Mesenchymal stem cell (in vitro differentiated cells and primary cell): ENCODE measurements around the gene XPNPEP1.

Source experiments
- DNase-seq: peaks from one replicate; pipeline ENCODE4 v3.0.0-alpha.2; 2013
- H2AFZ ChIP-seq: one replicate; pipeline ENCODE4 v1.6.1; 2013; ENCODE audit warnings: low read depth, mild to moderate bottlenecking, control low read depth, inconsistent platforms, low read length, moderate library complexity
- H2AK5ac ChIP-seq: 2 replicates; pipeline ENCODE4 v1.6.1; 2013; ENCODE audit warnings: low read length, moderate library complexity, mild to moderate bottlenecking, inconsistent platforms; ENCODE audit not compliant: severe bottlenecking
- H2BK120ac ChIP-seq: one replicate; pipeline ENCODE4 v1.6.1; 2013; ENCODE audit warnings: low read depth, mild to moderate bottlenecking, inconsistent platforms, low read length, moderate library complexity
- H2BK12ac ChIP-seq, 2 experiments: one replicate each; pipeline ENCODE4 v1.6.1; 2013; ENCODE audit warnings: inconsistent platforms in 2 of 2, low read length in 2 of 2, mild to moderate bottlenecking in 2 of 2, moderate library complexity in 2 of 2, control low read depth in 1 of 2
- H2BK15ac ChIP-seq: one replicate; pipeline ENCODE4 v1.6.1; 2013; ENCODE audit warnings: mild to moderate bottlenecking, low read depth, inconsistent platforms; ENCODE audit not compliant: poor library complexity, severe bottlenecking
- H2BK5ac ChIP-seq: 2 replicates; pipeline ENCODE4 v1.6.1; 2013; ENCODE audit warnings: low read depth, mild to moderate bottlenecking, low read length, control low read depth, inconsistent platforms; ENCODE audit not compliant: poor library complexity, severe bottlenecking
- H3K14ac ChIP-seq, 2 experiments: one replicate each; pipeline ENCODE4 v1.6.1; 2013; ENCODE audit warnings: inconsistent platforms in 2 of 2, low read length in 2 of 2, control low read depth in 1 of 2, mild to moderate bottlenecking in 1 of 2, moderate library complexity in 1 of 2
- H3K18ac ChIP-seq, 2 experiments: one replicate each; pipeline ENCODE4 v1.6.1; 2013; ENCODE audit warnings: inconsistent platforms in 2 of 2, low read length in 2 of 2, control low read depth in 1 of 2, low read depth in 1 of 2, mild to moderate bottlenecking in 1 of 2
- H3K23ac ChIP-seq, 2 experiments: one replicate each; pipeline ENCODE4 v1.6.1; 2013; ENCODE audit warnings: inconsistent platforms in 2 of 2, low read length in 2 of 2, mild to moderate bottlenecking in 2 of 2, moderate library complexity in 2 of 2, control low read depth in 1 of 2
- H3K27ac ChIP-seq: 2 replicates; pipeline ENCODE4 v1.5.1; 2013; ENCODE audit warnings: mild to moderate bottlenecking, moderate library complexity, low read length, control low read depth, inconsistent platforms; ENCODE audit not compliant: poor library complexity, severe bottlenecking
- H3K27me3 ChIP-seq, 2 experiments: 2 replicates each; pipeline versions ENCODE4 v1.6.1 to v1.7.0; 2013; ENCODE audit warnings: low read length in 2 of 2, mild to moderate bottlenecking in 2 of 2, moderate library complexity in 2 of 2, control low read depth in 1 of 2, inconsistent platforms in 1 of 2; ENCODE audit not compliant: control insufficient read depth in 1 of 2, insufficient read depth in 1 of 2
- H3K36me3 ChIP-seq, 2 experiments: 2 replicates each; pipeline versions ENCODE4 v1.6.1 to v1.7.0; 2013; ENCODE audit warnings: low read length in 2 of 2, control low read depth in 1 of 2, inconsistent platforms in 1 of 2, low read depth in 1 of 2, mild to moderate bottlenecking in 1 of 2; ENCODE audit not compliant: insufficient read depth in 2 of 2, control insufficient read depth in 1 of 2
- H3K4ac ChIP-seq, 2 experiments: one replicate each; pipeline ENCODE4 v1.6.1; 2013; ENCODE audit warnings: inconsistent platforms in 2 of 2, low read length in 2 of 2, mild to moderate bottlenecking in 2 of 2, moderate library complexity in 2 of 2, control low read depth in 1 of 2, low read depth in 1 of 2
- H3K4me1 ChIP-seq: 2 replicates; pipeline ENCODE4 v1.6.1; 2013; ENCODE audit warnings: low read depth, low read length, control low read depth; ENCODE audit not compliant: control insufficient read depth, insufficient read depth
- H3K4me2 ChIP-seq: 2 replicates; pipeline ENCODE4 v1.6.1; 2013; ENCODE audit warnings: low read length, mild to moderate bottlenecking, inconsistent platforms; ENCODE audit not compliant: poor library complexity, severe bottlenecking
- H3K4me3 ChIP-seq, 2 experiments: 2 replicates each; pipeline versions ENCODE4 v1.5.1 to v1.7.0; 2013; ENCODE audit warnings: low read length in 2 of 2, mild to moderate bottlenecking in 2 of 2, control low read depth in 1 of 2, low read depth in 1 of 2; ENCODE audit not compliant: insufficient read depth in 1 of 2
- H3K79me1 ChIP-seq: replicated peaks from 2 replicates; pipeline ENCODE4 v1.6.1; 2013; ENCODE audit warnings: mild to moderate bottlenecking, control low read depth, low read length, inconsistent platforms; ENCODE audit not compliant: poor library complexity, severe bottlenecking
- H3K9ac ChIP-seq: 2 replicates; pipeline ENCODE4 v1.7.0; 2013; ENCODE audit warnings: mild to moderate bottlenecking, low read length, moderate library complexity
- H3K9me3 ChIP-seq: 2 replicates; pipeline ENCODE4 v1.7.0; 2013; ENCODE audit warnings: mild to moderate bottlenecking, low read length; ENCODE audit not compliant: control insufficient read depth
- H4K8ac ChIP-seq: one replicate; pipeline ENCODE4 v1.6.1; 2013; ENCODE audit warnings: inconsistent platforms, mild to moderate bottlenecking, low read length, moderate library complexity
- H4K91ac ChIP-seq: one replicate; pipeline ENCODE4 v1.6.1; 2013; ENCODE audit warnings: mild to moderate bottlenecking, low read length, inconsistent platforms
- WGBS: methylation state at CpG from one replicate; pipeline ENCODE4 v1.1.7; 2013; ENCODE audit warnings: mixed read lengths; 5-methylcytosine and 5-hydroxymethylcytosine counted together

The XPNPEP1 gene

GRCh38 chr10:109966961-109967738, 43.8 kb upstream of the XPNPEP1 start:
- no peak overlapping the region for H4K91ac ChIP-seq
- no peaks in the 10 kb centered on the region for H3K9me3 ChIP-seq
- H2BK120ac ChIP-seq, result no peak overlapping the region
- H3K14ac ChIP-seq, result no peak overlapping the region
- no peak overlapping the region for H4K8ac ChIP-seq
- peak overlapping the region; percentile 22 for H3K27ac ChIP-seq
- H3K9ac ChIP-seq, result peak overlapping the region; percentile 55
- peak; percentile 84 for DNase-seq
- H3K36me3 ChIP-seq, result no peaks in the 10 kb centered on the region
- H3K4me3 ChIP-seq, result peak overlapping the region in 1 of 2 experiments; percentile 46
- no peak overlapping the region for H2AK5ac ChIP-seq
- peak overlapping the region in 1 of 2 experiments; percentile 41 for H3K4ac ChIP-seq
- peak overlapping the region; percentile 5 for H3K4me2 ChIP-seq
- no peak overlapping the region for H2BK15ac ChIP-seq
- H2BK5ac ChIP-seq, result no peak overlapping the region
- H3K18ac ChIP-seq, result peak overlapping the region; percentile 37 to 52
- H3K23ac ChIP-seq, result no peak overlapping the region
- H3K79me1 ChIP-seq, result no peaks in the 10 kb centered on the region
- WGBS, result 0% methylated on average over 7 of the region's 9 CpGs
- H2AFZ ChIP-seq, result no peak overlapping the region
- H2BK12ac ChIP-seq, result peak overlapping the region; percentile 4 to 6
- peaks cover 7% of the 10 kb centered on the region for H3K4me1 ChIP-seq
- no peaks in the 10 kb centered on the region for H3K27me3 ChIP-seq

DNA sequence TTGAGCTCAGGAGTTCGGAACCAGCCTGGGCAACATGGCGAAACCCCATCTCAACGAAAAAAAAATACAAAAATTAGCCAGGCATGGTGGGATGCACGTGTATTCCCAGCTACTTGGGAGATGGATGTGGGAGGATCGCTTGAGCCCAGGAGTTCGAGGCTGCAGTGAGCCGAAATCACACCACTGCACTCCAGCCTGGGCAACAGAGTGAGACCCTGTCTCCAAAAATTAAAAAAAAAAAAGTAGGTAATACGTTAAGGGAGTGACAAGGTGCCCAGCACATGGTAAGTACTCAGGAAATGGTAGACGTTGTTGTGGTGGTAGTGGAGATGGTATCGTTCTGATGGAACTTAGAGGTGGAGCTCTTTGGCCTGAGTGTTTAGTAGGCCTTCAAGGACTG, 41.0 kb upstream of the XPNPEP1 start:
- Histone ChIP-seq H4K8ac (peak overlapping the region; percentile 10), H3K4ac (peak overlapping the region in 1 of 2 experiments; percentile 9), H2BK15ac (no peak overlapping the region), H3K36me3 (no peaks in the 10 kb centered on the region), H3K27ac (no peak overlapping the region), H2BK12ac (peak overlapping the region; percentile 20 to 27), H3K4me1 (peaks cover 10% of the 10 kb centered on the region), H3K4me2 (no peak overlapping the region), H3K23ac (no peak overlapping the region), H3K9ac (no peak overlapping the region), H2BK5ac (no peak overlapping the region), H3K9me3 (no peaks in the 10 kb centered on the region), H3K18ac (peak overlapping the region; percentile 7 to 29), H2AFZ (no peak overlapping the region), H2BK120ac (no peak overlapping the region), H3K79me1 (no peaks in the 10 kb centered on the region), H2AK5ac (no peak overlapping the region), H3K14ac (no peak overlapping the region), H4K91ac (no peak overlapping the region), H3K27me3 (no peaks in the 10 kb centered on the region), H3K4me3 (no peak overlapping the region)
- DNase-seq, result no peak
- WGBS, result 91% methylated on average over 10 of the region's 10 CpGs

GRCh38 chr10:109963439-109963838, 40.1 kb upstream of the XPNPEP1 start:
- H2AK5ac ChIP-seq, result no peak overlapping the region
- no peak overlapping the region for H3K14ac ChIP-seq
- H4K91ac ChIP-seq, result no peak overlapping the region
- H3K4ac ChIP-seq, result peak overlapping the region in 1 of 2 experiments; percentile 88
- no peaks in the 10 kb centered on the region for H3K79me1 ChIP-seq
- H3K4me1 ChIP-seq, result peaks cover 10% of the 10 kb centered on the region
- H2AFZ ChIP-seq, result no peak overlapping the region
- no peak overlapping the region for H3K27ac ChIP-seq
- no peak overlapping the region for H3K9ac ChIP-seq
- no peaks in the 10 kb centered on the region for H3K36me3 ChIP-seq
- H4K8ac ChIP-seq, result no peak overlapping the region
- no peak overlapping the region for H3K4me2 ChIP-seq
- peak overlapping the region; percentile 8 to 74 for H3K18ac ChIP-seq
- H2BK15ac ChIP-seq, result no peak overlapping the region
- WGBS, result 83% methylated on average over 5 of the region's 5 CpGs
- no peaks in the 10 kb centered on the region for H3K27me3 ChIP-seq
- DNase-seq, result no peak
- no peaks in the 10 kb centered on the region for H3K9me3 ChIP-seq
- H2BK12ac ChIP-seq, result peak overlapping the region; percentile 20 to 94
- H3K23ac ChIP-seq, result no peak overlapping the region
- no peak overlapping the region for H2BK5ac ChIP-seq
- H2BK120ac ChIP-seq, result no peak overlapping the region
- H3K4me3 ChIP-seq, result no peak overlapping the region

GRCh38 chr10:109962247-109962646, 38.9 kb upstream of the XPNPEP1 start:
- Histone ChIP-seq H3K4ac (peak overlapping the region in 1 of 2 experiments; percentile 55), H2BK15ac (no peak overlapping the region), H3K9ac (peak overlapping the region; percentile 78), H3K23ac (no peak overlapping the region), H4K91ac (no peak overlapping the region), H3K4me3 (no peak overlapping the region), H3K36me3 (no peaks in the 10 kb centered on the region), H2BK12ac (peak overlapping the region in 1 of 2 experiments; percentile 18), H2AFZ (no peak overlapping the region), H4K8ac (no peak overlapping the region), H2BK5ac (no peak overlapping the region), H3K4me2 (no peak overlapping the region), H2AK5ac (peak overlapping the region; percentile 86), H2BK120ac (no peak overlapping the region), H3K18ac (no peak overlapping the region), H3K14ac (no peak overlapping the region), H3K27me3 (no peaks in the 10 kb centered on the region), H3K9me3 (no peaks in the 10 kb centered on the region), H3K27ac (no peak overlapping the region), H3K79me1 (no peaks in the 10 kb centered on the region), H3K4me1 (peaks cover 8% of the 10 kb centered on the region)
- peak; percentile 34 for DNase-seq
- WGBS, result no CpG with 5 or more reads among the region's 1 CpG
